Upper lobe of left lung (tissue), 6 donors: ENCODE data around the gene RGP1. TPM values are rescaled to one million over a fixed set of nuclear protein-coding genes. Genes with fewer than 3 reads are reported as not detected.
A peak's percentile ranks its signal among the peaks of the same experiment; 100 is the strongest.

Experiments
- ATAC-seq, 2 donors: fragments of 200-7000 bp; cut with Tn5 transposase; one replicate each; pipeline ENCODE4 v1.9.1; 2022; ENCODE audit warnings: mild to moderate bottlenecking in 2 of 2, moderate library complexity in 2 of 2; ENCODE audit not compliant: low FRiP score in 2 of 2
- DNase-seq, 2 donors: peaks; one replicate each; pipeline ENCODE4 v3.0.0-alpha.2; 2019 to 2020
- H3K27ac ChIP-seq, 4 donors: fragments of 200-600 bp; sonication (generic); one replicate each; pipeline ENCODE4 v1.5.1; 2016 to 2019
- H3K27me3 ChIP-seq, 4 donors: fragments of 200-600 bp; sonication (generic); one replicate each; pipeline ENCODE4 v1.5.1; 2017 to 2019
- H3K36me3 ChIP-seq, 4 donors: fragments of 200-600 bp; sonication (generic); one replicate each; pipeline ENCODE4 v1.5.1; 2016 to 2019
- H3K4me1 ChIP-seq, 4 donors: fragments of 200-600 bp; sonication (generic); one replicate each; pipeline ENCODE4 v1.5.1; 2018 to 2019
- H3K4me3 ChIP-seq, 4 donors: fragments of 200-600 bp; sonication (generic); one replicate each; pipeline ENCODE4 v1.5.1; 2017 to 2019; ENCODE audit warnings: mild to moderate bottlenecking in 2 of 4, moderate library complexity in 1 of 4
- H3K9me3 ChIP-seq, 4 donors: fragments of 200-600 bp; sonication (generic); one replicate each; pipeline ENCODE4 v1.5.1; 2018 to 2019
- EP300 ChIP-seq, 4 donors: sonication (generic); formaldehyde crosslinking; IDR thresholded peaks; one replicate each; pipeline ENCODE4 v1.5.1; 2017; ENCODE audit warnings: antibody characterized with exemption in 4 of 4, control low read depth in 2 of 4
- POLR2A ChIP-seq, 4 donors: fragments of 450-650 bp; IDR thresholded peaks; one replicate each; pipeline ENCODE4 v1.5.1; 2016 to 2017; ENCODE audit warnings: antibody characterized with exemption in 4 of 4, mild to moderate bottlenecking in 2 of 4
- POLR2AphosphoS5 ChIP-seq, 2 donors: sonication (generic); formaldehyde crosslinking; IDR thresholded peaks; one replicate each; pipeline ENCODE4 v1.5.1; 2017; ENCODE audit warnings: antibody characterized with exemption in 2 of 2
- WGBS, 2 donors: methylation state at CpG; one replicate each; pipeline ENCODE4 v1.1.5; 2017 to 2018; 5-methylcytosine and 5-hydroxymethylcytosine counted together
- total RNA-seq, 6 donors: library from RNA; depleted of rRNA in 4 of 6; stranded (reverse); fragments of >200 nt in 4 of 6; gene quantifications; one replicate each; pipeline versions ENCODE4 v1.1.0 to v1.2.1, GENCODE V29; 2016 to 2021
- TF ChIP-seq, protein P1 (sequence below), 6 experiments: fragments of 450-650 bp in 4 of 6; fragments of 200-600 bp in 2 of 6; sonication (generic) in 2 of 6; IDR thresholded peaks; one replicate each; pipeline ENCODE4 v1.5.1; 2016 to 2019; ENCODE audit warnings: antibody characterized with exemption in 6 of 6
- donor health status: DM: no; HTN: no; CAD: no; lungs with moderate emphysema.
- donor health status: DM: no; HTN: yes; CAD: no; lungs with severe emphysema.

Gene RGP1
- 10 to 100 TPM; 20.1 to 34.4 (median 23.5) TPM for total RNA-seq

- no peaks in the 10 kb centered on the region for H3K27me3 ChIP-seq
- 0% methylated on average over 10 of the region's 69 CpGs; no CpG with 5 or more reads in 1 of the 2 donors for WGBS, 2 donors
- peaks cover 32 to 60% (median 42%) of the 10 kb centered on the region in 4 donors for H3K4me1 ChIP-seq
- peak; percentile 87 to 96 for DNase-seq
- TF ChIP-seq EP300 (IDR thresholded peaks at IDR 0.05), result peak in 1 of 4 donors; percentile 36
- TF ChIP-seq, protein P1, sequence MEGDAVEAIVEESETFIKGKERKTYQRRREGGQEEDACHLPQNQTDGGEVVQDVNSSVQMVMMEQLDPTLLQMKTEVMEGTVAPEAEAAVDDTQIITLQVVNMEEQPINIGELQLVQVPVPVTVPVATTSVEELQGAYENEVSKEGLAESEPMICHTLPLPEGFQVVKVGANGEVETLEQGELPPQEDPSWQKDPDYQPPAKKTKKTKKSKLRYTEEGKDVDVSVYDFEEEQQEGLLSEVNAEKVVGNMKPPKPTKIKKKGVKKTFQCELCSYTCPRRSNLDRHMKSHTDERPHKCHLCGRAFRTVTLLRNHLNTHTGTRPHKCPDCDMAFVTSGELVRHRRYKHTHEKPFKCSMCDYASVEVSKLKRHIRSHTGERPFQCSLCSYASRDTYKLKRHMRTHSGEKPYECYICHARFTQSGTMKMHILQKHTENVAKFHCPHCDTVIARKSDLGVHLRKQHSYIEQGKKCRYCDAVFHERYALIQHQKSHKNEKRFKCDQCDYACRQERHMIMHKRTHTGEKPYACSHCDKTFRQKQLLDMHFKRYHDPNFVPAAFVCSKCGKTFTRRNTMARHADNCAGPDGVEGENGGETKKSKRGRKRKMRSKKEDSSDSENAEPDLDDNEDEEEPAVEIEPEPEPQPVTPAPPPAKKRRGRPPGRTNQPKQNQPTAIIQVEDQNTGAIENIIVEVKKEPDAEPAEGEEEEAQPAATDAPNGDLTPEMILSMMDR (IDR thresholded peaks at IDR 0.05), result peak in 2 of 6 experiments; percentile 13 to 33
- peak; percentile 71 to 79 for TF ChIP-seq POLR2AphosphoS5 (IDR thresholded peaks at IDR 0.05)
- peak in 3 of 4 donors; percentile 47 to 81 (median 81) for TF ChIP-seq POLR2A (IDR thresholded peaks at IDR 0.05)
- H3K4me3 ChIP-seq, result peak within 1 kb of the TSS; percentile 76 to 90 (median 88)
- peaks cover 21 to 48% (median 41%) of the 10 kb centered on the region in 4 donors for H3K36me3 ChIP-seq
- H3K27ac ChIP-seq, result peak within 1 kb of the TSS; percentile 90 to 97 (median 94)
- ATAC-seq, result peak; percentile 91 to 96
- H3K9me3 ChIP-seq, result no peaks in the 10 kb centered on the region
Measured at GRCh38 chr9:35748858-35749514, at the start of gene RGP1, which contains the start of gene GBA2. TSS of gene RGP1 (plus strand) at chr9:35749287. CDS start at chr9:35749756, 469 bp downstream. TSS of gene GBA2 (minus strand) at chr9:35749228. CDS start at chr9:35748704, 524 bp downstream.

- Histone ChIP-seq H3K36me3 (peaks cover 72 to 95% (median 89%) of the 10 kb centered on the region in 4 donors), H3K4me3 (no peak overlapping the region), H3K27me3 (no peaks in the 10 kb centered on the region), H3K4me1 (peaks cover 8 to 27% (median 20%) of the 10 kb centered on the region in 4 donors), H3K27ac (no peak overlapping the region), H3K9me3 (no peaks in the 10 kb centered on the region)
- no peak for TF ChIP-seq EP300 (IDR thresholded peaks at IDR 0.05)
- TF ChIP-seq, protein P1 (IDR thresholded peaks at IDR 0.05), result no peak
- no peak for TF ChIP-seq POLR2AphosphoS5 (IDR thresholded peaks at IDR 0.05)
- no peak for TF ChIP-seq POLR2A (IDR thresholded peaks at IDR 0.05)
- WGBS, 2 donors, result 87 to 90% methylated on average over 11 of the region's 11 CpGs
- DNase-seq, result no peak
- no peak for ATAC-seq
Measured at GRCh38 chr9:35700031-35700430, 49.1 kb upstream of the RGP1 start.

- Histone ChIP-seq H3K36me3 (peaks cover 81 to 100% (median 95%) of the 10 kb centered on the region in 4 donors), H3K4me1 (peaks cover 8 to 20% (median 19%) of the 10 kb centered on the region in 4 donors), H3K27me3 (no peaks in the 10 kb centered on the region), H3K27ac (no peak overlapping the region), H3K9me3 (no peaks in the 10 kb centered on the region), H3K4me3 (no peak overlapping the region)
- ATAC-seq (no peak), DNase-seq (no peak)
- TF ChIP-seq POLR2A (IDR thresholded peaks at IDR 0.05) (no peak), POLR2AphosphoS5 (IDR thresholded peaks at IDR 0.05) (no peak), EP300 (IDR thresholded peaks at IDR 0.05) (no peak)
- TF ChIP-seq, protein P1 (IDR thresholded peaks at IDR 0.05), result no peak
Measured at GRCh38 chr9:35700942-35701341, 48.1 kb upstream of the RGP1 start.

DNA sequence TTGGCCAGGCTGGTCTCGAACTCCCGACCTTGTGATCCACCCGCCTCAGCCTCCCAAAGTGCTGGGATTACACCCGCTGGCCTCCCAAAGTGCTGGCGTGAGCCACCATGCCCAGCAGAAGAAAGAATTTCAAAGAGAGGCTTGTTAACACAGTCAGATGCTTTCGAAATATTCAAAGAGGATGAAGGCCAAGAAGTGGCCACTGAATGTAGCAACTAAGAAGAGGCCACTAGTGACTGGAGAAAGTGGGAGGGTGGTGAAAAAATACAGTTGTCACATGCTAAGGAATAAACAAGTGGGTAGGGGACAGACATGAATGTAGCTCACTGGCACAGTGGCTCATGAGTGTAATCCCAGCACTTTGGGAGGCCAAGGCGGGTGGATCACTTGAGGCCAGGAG, 46.4 kb upstream of the RGP1 start:
- no peaks in the 10 kb centered on the region for H3K9me3 ChIP-seq
- H3K4me3 ChIP-seq, result no peak overlapping the region
- H3K4me1 ChIP-seq, result peaks cover under 1 to 2% (median 1%) of the 10 kb centered on the region in 4 donors
- H3K27ac ChIP-seq, result no peak overlapping the region
- no peak for TF ChIP-seq POLR2AphosphoS5 (IDR thresholded peaks at IDR 0.05)
- TF ChIP-seq POLR2A (IDR thresholded peaks at IDR 0.05), result no peak
- no peak for TF ChIP-seq EP300 (IDR thresholded peaks at IDR 0.05)
- TF ChIP-seq, protein P1 (IDR thresholded peaks at IDR 0.05), result no peak
- H3K27me3 ChIP-seq, result no peaks in the 10 kb centered on the region
- no peak for DNase-seq
- WGBS, 2 donors, result 97% methylated on average over 6 to 7 of the region's 7 CpGs
- H3K36me3 ChIP-seq, result peaks cover 94 to 100% (median 100%) of the 10 kb centered on the region in 4 donors
- no peak for ATAC-seq
